ENCODE measurements around the gene LSMEM2. TPM values are rescaled to one million over a fixed set of nuclear protein-coding genes. Genes with fewer than 3 reads are reported as not detected.
A peak's percentile ranks its signal among the peaks of the same experiment; 100 is the strongest.

The LSMEM2 gene
- total and polyA plus RNA-seq, 2 of the 8 experiments (the other 6 are each of a cell fraction or from before 2014, with no cell fraction given), result 0.58 to 0.68 TPM

GRCh38 chr3:50299638-50299928, 20.7 kb downstream of the LSMEM2 start:
- POLR2A ChIA-PET (ENCODE audit: partially characterized antibody), result interaction anchor here (1.1 to 11.3 kb wide), 7 partner anchors 10 to 61 kb away, joined by 3 to 149 read pairs (median 3); partner anchors contain the start of genes HYAL2 and SEMA3B
- H2BK12ac ChIP-seq (ENCODE audit: low read depth, low read length), result peak overlapping the region; percentile 35; the same call in 1 of the 2 replicates
- no peaks in the 10 kb centered on the region for H3K36me3 ChIP-seq (ENCODE audit: control insufficient read depth in 2 of 4, insufficient read depth in 4 of 4, low read length in 3 of 4)
- no peak overlapping the region for H2AFZ ChIP-seq (ENCODE audit: low read length)
- H3K14ac ChIP-seq (ENCODE audit: insufficient read length), result no peak overlapping the region
- H2BK120ac ChIP-seq (replicated peaks; ENCODE audit: low read depth, low read length), result no peak overlapping the region
- DNase-seq (ENCODE audit: low read depth in 1 of 2, low spot score in 2 of 2) (no peak), FAIRE-seq (no peak)
- H3K4me3 ChIP-seq (ENCODE audit: extremely low read depth in 1 of 4, insufficient read depth in 2 of 4, low read depth in 3 of 4, low read length in 4 of 4), result peak overlapping the region in 3 of 4 experiments; percentile 14 to 52 (median 17); a peak in 5 of 8 replicates
- CTCF ChIA-PET (ENCODE audit: partially characterized antibody), result interaction anchor here (1.1 to 1.7 kb wide), 12 partner anchors 16 to 1090 kb away, joined by 3 to 7 read pairs (median 3); partner anchors contain the start of gene TUSC2
- no peaks in the 10 kb centered on the region; a peak in 1 of 7 replicates for H3K27me3 ChIP-seq (replicated peaks in 1 of 4; ENCODE audit: control insufficient read depth in 3 of 4, extremely low read depth in 1 of 4, insufficient read depth in 3 of 4, low read length in 3 of 4)
- H3K23ac ChIP-seq (ENCODE audit: insufficient read length), result no peak overlapping the region
- H2BK20ac ChIP-seq (ENCODE audit: low read length), result no peak overlapping the region
- WGBS, 2 experiments (ENCODE audit: extremely low coverage in 1 of 2, insufficient coverage in 1 of 2, insufficient read length in 1 of 2, insufficient replicate concordance in 2 of 2, low coverage in 1 of 2, low lambda C conversion rate in 2 of 2, missing lambda C conversion rate in 1 of 2), result 7% methylated on average over 12 of the region's 12 CpGs; no CpG with 5 or more reads in 1 of the 2 experiments
- peak overlapping the region; percentile 7 for H4K91ac ChIP-seq (replicated peaks; ENCODE audit: insufficient read length, low read length)
- H3K4me2 ChIP-seq (ENCODE audit: insufficient read depth in 1 of 2, low read depth in 2 of 2, low read length in 2 of 2), result peak overlapping the region; percentile 67 to 76
- peak; percentile 14; the same call in 1 of the 2 replicates for TF ChIP-seq TAF1 (IDR thresholded peaks at IDR 0.05; ENCODE audit: low read depth, low read length)
- TF ChIP-seq SRF (IDR thresholded peaks at IDR 0.05; ENCODE audit: low read depth, low read length), result no peak
- peak overlapping the region in 2 of 4 experiments; percentile 31 to 45; a peak in 2 of 7 replicates for H3K9ac ChIP-seq (replicated peaks in 1 of 4; ENCODE audit: extremely low read depth in 1 of 4, low read depth in 3 of 4, low read length in 3 of 4)
- no peak overlapping the region for H2BK5ac ChIP-seq (ENCODE audit: low read depth, low read length)
- H3K18ac ChIP-seq (ENCODE audit: extremely low read depth, low read length), result peak overlapping the region; percentile 27; the same call in 1 of the 2 replicates
- no peaks in the 10 kb centered on the region for H3K79me2 ChIP-seq (ENCODE audit: control insufficient read depth in 1 of 2, insufficient read depth in 2 of 2, low read length in 2 of 2)
- H4K20me1 ChIP-seq (replicated peaks in 1 of 2; ENCODE audit: control insufficient read depth in 1 of 2, insufficient read depth in 2 of 2, low read length in 2 of 2), result peaks cover 0 to 2% of the 10 kb centered on the region in 2 experiments
- H4K8ac ChIP-seq (ENCODE audit: extremely low read depth, insufficient read depth, low read length), result no peak overlapping the region
- no peak overlapping the region for H4K5ac ChIP-seq (ENCODE audit: insufficient read length, low read depth, low read length)
- peaks cover 5% of the 10 kb centered on the region; the same call in 1 of the 2 replicates for H3K23me2 ChIP-seq (ENCODE audit: low read depth, low read length)
- H3K4ac ChIP-seq (replicated peaks; ENCODE audit: insufficient read length, low read depth, low read length), result no peak overlapping the region
- H3K4me1 ChIP-seq (replicated peaks in 1 of 4; ENCODE audit: control insufficient read depth in 3 of 4, insufficient read depth in 4 of 4, low read length in 3 of 4), result peaks cover 0 to 26% (median 12%) of the 10 kb centered on the region in 4 experiments; a peak in 6 of 7 replicates
- 0 out of 2 replicates have a peak overlapping the region, but pooled peaks have one; percentile 22 for H3K27ac ChIP-seq (ENCODE audit: low read depth, low read length)
- H2AK5ac ChIP-seq (ENCODE audit: low read depth, low read length), result no peak overlapping the region
- H3K9me3 ChIP-seq (ENCODE audit: insufficient read depth in 2 of 2, low read depth in 1 of 2, low read length in 1 of 2), result no peaks in the 10 kb centered on the region
- no peak overlapping the region for H2BK15ac ChIP-seq (ENCODE audit: low read length)
- H3K56ac ChIP-seq (replicated peaks; ENCODE audit: insufficient read length, low read depth, low read length), result no peak overlapping the region
- no peaks in the 10 kb centered on the region for H3K79me1 ChIP-seq (ENCODE audit: low read depth, low read length)
